T-helper 2 cell treated with Interferon-gamma antibody and Interleukin-4, amounts not matched to agents 5 μg/mL and 100 μg/mL, for 36 hours (primary cell): Measurements from ENCODE around the gene FAH.

Source experiments
- DNase-seq: peaks from one replicate; pipeline ENCODE4 v3.0.0; 2021; ENCODE audit warnings: low spot score
- H3K27ac Mint-ChIP-seq: one replicate; pipeline ENCODE4 v1.8.0; 2021; ENCODE audit warnings: mild to moderate bottlenecking, mixed read lengths
- H3K27me3 Mint-ChIP-seq: one replicate; pipeline ENCODE4 v1.8.0; 2021; ENCODE audit warnings: low read depth, mixed read lengths
- H3K36me3 Mint-ChIP-seq: one replicate; pipeline ENCODE4 v1.8.0; 2021; ENCODE audit warnings: low read depth, mixed read lengths
- H3K4me1 Mint-ChIP-seq: one replicate; pipeline ENCODE4 v1.8.0; 2021; ENCODE audit warnings: low read depth, mixed read lengths
- H3K4me3 Mint-ChIP-seq: one replicate; pipeline ENCODE4 v1.8.0; 2022; ENCODE audit warnings: mild to moderate bottlenecking, moderate library complexity, mixed read lengths
- H3K9me3 Mint-ChIP-seq: one replicate; pipeline ENCODE4 v1.8.0; 2021; ENCODE audit warnings: mixed read lengths

The FAH gene

GRCh38 chr15:80185152-80185551, 32.4 kb downstream of the FAH start:
- DNase-seq = no peak
- Mint-ChIP-seq H3K27me3 (no peaks in the 10 kb centered on the region), H3K36me3 (peaks cover 33% of the 10 kb centered on the region), H3K4me1 (no peaks in the 10 kb centered on the region), H3K4me3 (no peak overlapping the region), H3K9me3 (no peaks in the 10 kb centered on the region), H3K27ac (no peak overlapping the region)

- no peaks in the 10 kb centered on the region for H3K27me3 Mint-ChIP-seq
- H3K4me1 Mint-ChIP-seq = no peaks in the 10 kb centered on the region
- H3K9me3 Mint-ChIP-seq = no peaks in the 10 kb centered on the region
- no peak overlapping the region for H3K4me3 Mint-ChIP-seq
- no peak overlapping the region for H3K27ac Mint-ChIP-seq
- H3K36me3 Mint-ChIP-seq = peaks cover 33% of the 10 kb centered on the region
- DNase-seq = no peak
These were observed 33.3 kb downstream of the FAH start for GRCh38 chr15:80186066-80186465.

- DNase-seq = no peak
- H3K27ac Mint-ChIP-seq = no peak overlapping the region
- no peak overlapping the region for H3K4me3 Mint-ChIP-seq
- no peaks in the 10 kb centered on the region for H3K27me3 Mint-ChIP-seq
- H3K4me1 Mint-ChIP-seq = no peaks in the 10 kb centered on the region
- no peaks in the 10 kb centered on the region for H3K9me3 Mint-ChIP-seq
- H3K36me3 Mint-ChIP-seq = peaks cover 33% of the 10 kb centered on the region
These were observed 33.8 kb downstream of the FAH start for GRCh38 chr15:80186597-80186996.

- DNase-seq = no peak
These were observed 35.5 kb downstream of the FAH start for GRCh38 chr15:80188251-80188650.

GRCh38 chr15:80191198-80191597, 38.4 kb downstream of the FAH start:
- peaks cover 12% of the 10 kb centered on the region for H3K36me3 Mint-ChIP-seq

More at GRCh38 chr15:80188251-80188650, 35.5 kb downstream of the FAH start:
- H3K4me3 Mint-ChIP-seq = no peak overlapping the region
- no peak overlapping the region for H3K27ac Mint-ChIP-seq
- H3K4me1 Mint-ChIP-seq = no peaks in the 10 kb centered on the region
- no peaks in the 10 kb centered on the region for H3K9me3 Mint-ChIP-seq
- peaks cover 22% of the 10 kb centered on the region for H3K36me3 Mint-ChIP-seq
- H3K27me3 Mint-ChIP-seq = no peaks in the 10 kb centered on the region

GRCh38 chr15:80191897-80192595, 39.2 kb downstream of the FAH start:
- Mint-ChIP-seq H3K27ac (no peak overlapping the region), H3K4me1 (no peaks in the 10 kb centered on the region), H3K4me3 (no peak overlapping the region), H3K9me3 (no peaks in the 10 kb centered on the region), H3K27me3 (no peaks in the 10 kb centered on the region), H3K36me3 (peaks cover 6% of the 10 kb centered on the region)
- DNase-seq = no peak

More at GRCh38 chr15:80191198-80191597, 38.4 kb downstream of the FAH start:
- DNase-seq = no peak
- no peaks in the 10 kb centered on the region for H3K27me3 Mint-ChIP-seq
- H3K4me3 Mint-ChIP-seq = no peak overlapping the region
- no peak overlapping the region for H3K27ac Mint-ChIP-seq
- no peaks in the 10 kb centered on the region for H3K9me3 Mint-ChIP-seq
- no peaks in the 10 kb centered on the region for H3K4me1 Mint-ChIP-seq

GRCh38 chr15:80194186-80194585, 41.4 kb downstream of the FAH start:
- H3K9me3 Mint-ChIP-seq = no peaks in the 10 kb centered on the region
- no peaks in the 10 kb centered on the region for H3K4me1 Mint-ChIP-seq

GRCh38 chr15:80194914-80195313, 42.1 kb downstream of the FAH start:
- DNase-seq = no peak
- Mint-ChIP-seq H3K9me3 (no peaks in the 10 kb centered on the region), H3K36me3 (no peaks in the 10 kb centered on the region), H3K27me3 (peaks cover 2% of the 10 kb centered on the region), H3K27ac (no peak overlapping the region), H3K4me3 (no peak overlapping the region), H3K4me1 (no peaks in the 10 kb centered on the region)

More at GRCh38 chr15:80194186-80194585, 41.4 kb downstream of the FAH start:
- no peak for DNase-seq
- Mint-ChIP-seq H3K4me3 (no peak overlapping the region), H3K27ac (no peak overlapping the region), H3K36me3 (no peaks in the 10 kb centered on the region), H3K27me3 (peaks cover 2% of the 10 kb centered on the region)

GRCh38 chr15:80199366-80199765, 46.6 kb downstream of the FAH start:
- peaks cover 2% of the 10 kb centered on the region for H3K27me3 Mint-ChIP-seq
- no peaks in the 10 kb centered on the region for H3K4me1 Mint-ChIP-seq
- no peak overlapping the region for H3K4me3 Mint-ChIP-seq
- H3K36me3 Mint-ChIP-seq = no peaks in the 10 kb centered on the region
- H3K9me3 Mint-ChIP-seq = no peaks in the 10 kb centered on the region
- H3K27ac Mint-ChIP-seq = no peak overlapping the region
- no peak for DNase-seq

GRCh38 chr15:80199869-80200268, 47.1 kb downstream of the FAH start:
- Mint-ChIP-seq H3K4me3 (no peak overlapping the region), H3K36me3 (no peaks in the 10 kb centered on the region), H3K9me3 (no peaks in the 10 kb centered on the region), H3K4me1 (no peaks in the 10 kb centered on the region), H3K27ac (no peak overlapping the region), H3K27me3 (peaks cover 2% of the 10 kb centered on the region)
- DNase-seq = no peak

GRCh38 chr15:80201256-80202015, 48.6 kb downstream of the FAH start:
- no peak for DNase-seq
- H3K36me3 Mint-ChIP-seq = no peaks in the 10 kb centered on the region
- H3K4me1 Mint-ChIP-seq = no peaks in the 10 kb centered on the region
- no peak overlapping the region for H3K4me3 Mint-ChIP-seq
- no peaks in the 10 kb centered on the region for H3K9me3 Mint-ChIP-seq
- no peak overlapping the region for H3K27ac Mint-ChIP-seq
- peaks cover 10% of the 10 kb centered on the region for H3K27me3 Mint-ChIP-seq

GRCh38 chr15:80202016-80202315, 49.2 kb downstream of the FAH start:
- Mint-ChIP-seq H3K27me3 (peaks cover 15% of the 10 kb centered on the region), H3K36me3 (no peaks in the 10 kb centered on the region), H3K4me1 (no peaks in the 10 kb centered on the region), H3K27ac (no peak overlapping the region), H3K4me3 (no peak overlapping the region), H3K9me3 (no peaks in the 10 kb centered on the region)
- no peak for DNase-seq

- DNase-seq = no peak
- no peaks in the 10 kb centered on the region for H3K36me3 Mint-ChIP-seq
- peaks cover 18% of the 10 kb centered on the region for H3K27me3 Mint-ChIP-seq
- H3K4me1 Mint-ChIP-seq = no peaks in the 10 kb centered on the region
- no peaks in the 10 kb centered on the region for H3K9me3 Mint-ChIP-seq
- no peak overlapping the region for H3K27ac Mint-ChIP-seq
- no peak overlapping the region for H3K4me3 Mint-ChIP-seq
These were observed 50.0 kb downstream of the FAH start for GRCh38 chr15:80202641-80203360.

- H3K27ac Mint-ChIP-seq = no peak overlapping the region
- H3K9me3 Mint-ChIP-seq = no peaks in the 10 kb centered on the region
- peaks cover 21% of the 10 kb centered on the region for H3K27me3 Mint-ChIP-seq
- H3K4me3 Mint-ChIP-seq = no peak overlapping the region
- DNase-seq = no peak
- no peaks in the 10 kb centered on the region for H3K4me1 Mint-ChIP-seq
- H3K36me3 Mint-ChIP-seq = no peaks in the 10 kb centered on the region
These were observed 50.6 kb downstream of the FAH start for GRCh38 chr15:80203361-80203885.
